MM.1S (cell line): ENCODE measurements around the gene PRSS12.
A peak's percentile ranks its signal among the peaks of the same experiment; 100 is the strongest.
"Not testable (repeated sequence)": the region's sequence is repeated elsewhere in the genome, so short reads cannot be mapped to it uniquely, and the experiment has no call there.

ENCODE experiments used
- DNase-seq: peaks from one replicate; pipeline ENCODE4 v3.0.0-alpha.2; 2015
- H2AFZ ChIP-seq: fragments of 300-600 bp; sonication (generic); 2 replicates; pipeline ENCODE4 v1.6.0; 2016; ENCODE audit warnings: antibody characterized with exemption, low read length
- H3F3A ChIP-seq: fragments of 300-600 bp; sonication (generic); 2 replicates; pipeline ENCODE4 v1.6.1; 2016; ENCODE audit warnings: mild to moderate bottlenecking, antibody characterized with exemption, low read length, moderate library complexity, mixed read lengths; ENCODE audit not compliant: insufficient read depth
- H3K27ac ChIP-seq: fragments of 300-600 bp; sonication (generic); 2 replicates; pipeline ENCODE4 v1.5.1; 2016; ENCODE audit warnings: mild to moderate bottlenecking, low read length
- H3K27me3 ChIP-seq: fragments of 300-600 bp; sonication (generic); replicated peaks from 2 replicates; pipeline ENCODE4 v1.6.0; 2016; ENCODE audit warnings: low read length; ENCODE audit not compliant: insufficient read depth
- H3K36me3 ChIP-seq: fragments of 300-600 bp; sonication (generic); replicated peaks from 2 replicates; pipeline ENCODE4 v1.6.1; 2016; ENCODE audit warnings: mild to moderate bottlenecking, low read length, mixed read lengths; ENCODE audit not compliant: insufficient read depth
- H3K4me1 ChIP-seq: fragments of 300-600 bp; sonication (generic); 2 replicates; pipeline ENCODE4 v1.6.1; 2016; ENCODE audit warnings: low read length, mixed read lengths
- H3K4me2 ChIP-seq: fragments of 300-600 bp; sonication (generic); 2 replicates; pipeline ENCODE4 v1.6.0; 2016; ENCODE audit warnings: low read depth, low read length
- H3K4me3 ChIP-seq: fragments of 300-600 bp; sonication (generic); 2 replicates; pipeline ENCODE4 v1.5.1; 2016; ENCODE audit warnings: low read length, mixed read lengths
- H3K79me2 ChIP-seq: fragments of 300-600 bp; sonication (generic); 2 replicates; pipeline ENCODE4 v1.6.1; 2016; ENCODE audit warnings: mixed run types, low read length, mixed read lengths
- H3K9ac ChIP-seq: fragments of 300-600 bp; sonication (generic); 2 replicates; pipeline ENCODE4 v1.6.1; 2016; ENCODE audit warnings: low read length, mixed read lengths
- H3K9me2 ChIP-seq: fragments of 300-600 bp; sonication (generic); replicated peaks from 2 replicates; pipeline ENCODE4 v1.6.1; 2016; ENCODE audit warnings: mild to moderate bottlenecking, low read length, mixed read lengths; ENCODE audit not compliant: insufficient read depth
- H3K9me3 ChIP-seq: fragments of 300-600 bp; sonication (generic); replicated peaks from 2 replicates; pipeline ENCODE4 v1.6.1; 2016; ENCODE audit warnings: mild to moderate bottlenecking, low read length, mixed read lengths; ENCODE audit not compliant: insufficient read depth
- H4K20me1 ChIP-seq: fragments of 300-600 bp; sonication (generic); 2 replicates; pipeline ENCODE4 v1.6.1; 2016; ENCODE audit warnings: mild to moderate bottlenecking, low read length, moderate library complexity, mixed read lengths; ENCODE audit not compliant: insufficient read depth
- CTCF ChIP-seq: fragments of 300-600 bp; sonication (generic); IDR thresholded peaks from 2 replicates; pipeline ENCODE4 v1.5.1; 2016; ENCODE audit warnings: antibody characterized with exemption, low read length, mixed read lengths
- EZH2 ChIP-seq: fragments of 300-600 bp; sonication (generic); optimal IDR thresholded peaks from 2 replicates; pipeline ENCODE3; 2017; ENCODE audit warnings: low read depth, mild to moderate bottlenecking, antibody characterized with exemption, low read length, mixed read lengths
- EZH2phosphoT487 ChIP-seq: fragments of 300-600 bp; sonication (generic); IDR thresholded peaks from 2 replicates; pipeline ENCODE4 v1.6.1; 2018; ENCODE audit warnings: antibody characterized with exemption, low read length

The PRSS12 gene

GRCh38 chr4:118270492-118270891, 82.3 kb downstream of the PRSS12 start:
- H3K9me3 ChIP-seq, result no peaks in the 10 kb centered on the region
- no peaks in the 10 kb centered on the region for H3K27me3 ChIP-seq
- TF ChIP-seq EZH2phosphoT487, result no peak
- TF ChIP-seq EZH2, result no peak
- TF ChIP-seq CTCF, result peak; percentile 60
- H3K4me2 ChIP-seq, result no peak overlapping the region
- H3K27ac ChIP-seq, result no peak overlapping the region
- H3K4me1 ChIP-seq, result 0 out of 2 replicates have a peak, but pooled peaks cover 7% of the 10 kb centered on the region
- H4K20me1 ChIP-seq, result no peaks in the 10 kb centered on the region
- no peaks in the 10 kb centered on the region for H3F3A ChIP-seq
- no peak overlapping the region for H2AFZ ChIP-seq
- H3K9me2 ChIP-seq, result no peaks in the 10 kb centered on the region
- H3K9ac ChIP-seq, result no peak overlapping the region
- no peak overlapping the region for H3K4me3 ChIP-seq
- no peaks in the 10 kb centered on the region for H3K79me2 ChIP-seq
- peak; percentile 63 for DNase-seq
- no peaks in the 10 kb centered on the region for H3K36me3 ChIP-seq

- TF ChIP-seq EZH2phosphoT487, result no peak
- no peak for TF ChIP-seq EZH2
- Histone ChIP-seq H4K20me1 (no peaks in the 10 kb centered on the region), H3K79me2 (no peaks in the 10 kb centered on the region), H3F3A (no peaks in the 10 kb centered on the region), H3K36me3 (no peaks in the 10 kb centered on the region), H3K4me1 (0 out of 2 replicates have a peak, but pooled peaks cover 3% of the 10 kb centered on the region), H2AFZ (no peak overlapping the region), H3K9ac (no peak overlapping the region), H3K4me2 (no peak overlapping the region), H3K4me3 (no peak overlapping the region), H3K9me2 (no peaks in the 10 kb centered on the region), H3K9me3 (no peaks in the 10 kb centered on the region), H3K27me3 (no peaks in the 10 kb centered on the region), H3K27ac (no peak overlapping the region)
- no peak for DNase-seq
Observed at GRCh38 chr4:118268780-118269179, 84.0 kb downstream of the PRSS12 start.

- H3K27ac ChIP-seq, H3K27me3 ChIP-seq, DNase-seq, H3F3A ChIP-seq, H3K4me2 ChIP-seq, H3K4me1 ChIP-seq, H3K9me2 ChIP-seq, H2AFZ ChIP-seq, H3K4me3 ChIP-seq, H3K9ac ChIP-seq, H4K20me1 ChIP-seq, H3K79me2 ChIP-seq, H3K9me3 ChIP-seq, H3K36me3 ChIP-seq: not testable (repeated sequence)
Observed at GRCh38 chr4:118266145-118266496, 86.7 kb downstream of the PRSS12 start.

- Histone ChIP-seq H3K27me3 (no peaks in the 10 kb centered on the region), H4K20me1 (no peaks in the 10 kb centered on the region), H3K9me3 (no peaks in the 10 kb centered on the region), H3K27ac (no peak overlapping the region), H3K4me1 (no peaks in the 10 kb centered on the region), H3F3A (no peaks in the 10 kb centered on the region), H3K4me2 (no peak overlapping the region), H3K79me2 (no peaks in the 10 kb centered on the region), H3K36me3 (no peaks in the 10 kb centered on the region), H3K4me3 (no peak overlapping the region), H3K9ac (no peak overlapping the region), H3K9me2 (no peaks in the 10 kb centered on the region), H2AFZ (no peak overlapping the region)
- DNase-seq, result no peak
- TF ChIP-seq CTCF, result no peak
Observed at GRCh38 chr4:118265312-118266144, 87.3 kb downstream of the PRSS12 start.
